COLO668 (cell line): ENCODE data around the gene SHC1.
A peak's percentile ranks its signal among the peaks of the same experiment; 100 is the strongest.

ENCODE experiments used
- DNase-seq: peaks from one replicate; lab custom pipeline; 2025; ENCODE audit not compliant: unreplicated experiment; lab: John Stamatoyannopoulos, UW

Gene SHC1

GRCh38 chr1:154940651-154941194 is 29.8 kb downstream of the SHC1 start:
- DNase-seq, result no peak

GRCh38 chr1:154940213-154940560 is 30.4 kb downstream of the SHC1 start:
- DNase-seq, result no peak

GRCh38 chr1:154938604-154939399 is 31.7 kb downstream of the SHC1 start:
- no peak for DNase-seq

- DNase-seq, result no peak
Measured at GRCh38 chr1:154937988-154938386, 32.6 kb downstream of the SHC1 start.

GRCh38 chr1:154937085-154937987 is 33.2 kb downstream of the SHC1 start:
- peak; percentile 95 for DNase-seq

GRCh38 chr1:154936555-154937084 is 33.9 kb downstream of the SHC1 start, which contains the start of gene PMVK:
Gene PMVK (minus strand): TSS chr1:154936719. CDS start chr1:154936685, 34 bp downstream.
- DNase-seq, result peak; percentile 97

- no peak for DNase-seq
Measured at GRCh38 chr1:154935749-154936554, 34.6 kb downstream of the SHC1 start.

GRCh38 chr1:154934358-154934948 is 36.1 kb downstream of the SHC1 start:
- DNase-seq, result no peak

GRCh38 chr1:154931940-154932487 is 38.5 kb downstream of the SHC1 start:
- peak; percentile 13 for DNase-seq

- DNase-seq, result no peak
Measured at GRCh38 chr1:154926201-154926600, 44.3 kb downstream of the SHC1 start.

GRCh38 chr1:154925335-154926170 is 45.0 kb downstream of the SHC1 start:
- no peak for DNase-seq

- DNase-seq, result no peak
Measured at GRCh38 chr1:154923695-154924094, 46.9 kb downstream of the SHC1 start.

GRCh38 chr1:154913273-154913672 is 57.3 kb downstream of the SHC1 start:
- no peak for DNase-seq

- no peak for DNase-seq
Measured at GRCh38 chr1:154912755-154913154, 57.8 kb downstream of the SHC1 start.
